Type B pancreatic cell (in vitro differentiated cells): ENCODE measurements around the gene NUMBL. TPM values are rescaled to one million over a fixed set of nuclear protein-coding genes. Genes with fewer than 3 reads are reported as not detected.

Source experiments
- DNase-seq: peaks from one replicate; pipeline ENCODE4 v3.0.0; 2021; ENCODE audit warnings: mixed read lengths; ENCODE audit not compliant: unreplicated experiment; ENCODE audit errors: extremely low spot score
- H3K27ac Mint-ChIP-seq: 2 replicates; pipeline ENCODE4 v1.8.0; 2021; ENCODE audit warnings: mild to moderate bottlenecking, mixed read lengths
- H3K27me3 Mint-ChIP-seq: 2 replicates; pipeline ENCODE4 v1.8.0; 2021; ENCODE audit warnings: mixed read lengths
- H3K36me3 Mint-ChIP-seq: 2 replicates; pipeline ENCODE4 v1.8.0; 2021; ENCODE audit warnings: mixed read lengths
- H3K4me1 Mint-ChIP-seq: one replicate; pipeline ENCODE4 v1.8.0; 2021; ENCODE audit warnings: mixed read lengths; ENCODE audit not compliant: unreplicated experiment
- H3K4me3 Mint-ChIP-seq: 2 replicates; pipeline ENCODE4 v1.8.0; 2021; ENCODE audit warnings: mild to moderate bottlenecking, mixed read lengths
- H3K9me3 Mint-ChIP-seq: 2 replicates; pipeline ENCODE4 v1.8.0; 2021; ENCODE audit warnings: mixed read lengths
- total RNA-seq: library from RNA; stranded (reverse); gene quantifications from 2 replicates; pipeline ENCODE4 v1.2.1, GENCODE V29; 2021; ENCODE audit warnings: low replicate concordance
- TF ChIP-seq, protein P1 (sequence below): fragments of 200-600 bp; sonication (generic); conservative IDR thresholded peaks from 2 replicates; pipeline ENCODE4 v1.5.0; 2021; ENCODE audit warnings: antibody characterized with exemption, mild to moderate bottlenecking

The NUMBL gene
- total RNA-seq, 1 donor from 2014 or later, result 28.9 TPM

DNA sequence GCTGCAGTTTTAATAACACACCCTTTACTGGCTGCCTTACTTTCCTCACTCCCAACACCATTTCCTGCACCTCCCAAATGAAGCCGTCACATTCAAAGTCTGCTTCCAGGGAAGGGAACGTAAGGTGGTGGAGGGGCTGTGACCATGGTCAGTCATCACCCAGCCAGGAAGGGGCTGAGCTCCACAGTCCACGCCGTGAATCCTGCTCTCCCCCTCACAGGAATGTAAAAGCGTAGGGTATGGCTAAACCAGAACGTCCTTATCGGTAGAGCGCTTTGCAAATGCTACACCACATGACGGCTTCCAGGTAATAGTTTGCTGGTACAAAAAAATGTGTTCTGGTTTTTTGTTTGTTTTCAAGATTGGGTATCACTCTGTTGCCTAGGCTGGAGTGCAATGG lies 7.0 kb downstream of the NUMBL start:
- Mint-ChIP-seq H3K9me3 (no peaks in the 10 kb centered on the region), H3K36me3 (peaks cover 18% of the 10 kb centered on the region)

DNA sequence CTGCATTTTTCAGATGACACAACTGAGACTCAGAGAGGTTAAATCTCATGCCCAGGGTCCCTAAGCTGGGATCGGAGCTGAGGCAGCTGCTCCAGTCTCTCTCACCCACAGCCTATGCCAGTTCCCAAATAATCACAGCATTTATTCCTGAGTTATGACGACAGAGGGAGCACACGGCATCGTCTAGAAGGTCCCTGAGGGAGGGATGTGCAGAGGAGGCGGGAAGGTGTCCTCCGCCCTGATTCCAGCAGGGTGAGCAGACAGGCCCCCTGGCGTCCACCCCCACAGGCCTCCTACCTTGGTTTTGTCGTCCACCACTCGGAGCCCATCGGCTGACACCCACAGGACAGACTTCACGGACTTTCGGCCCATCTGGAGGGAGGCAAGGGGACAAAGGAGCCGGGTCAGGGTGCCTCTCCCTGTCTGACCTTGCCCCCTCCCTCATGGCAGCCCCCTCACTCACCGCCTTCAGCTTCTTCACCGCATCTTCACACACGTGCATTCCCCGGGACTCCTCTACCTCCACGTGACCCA lies 8.0 kb downstream of the NUMBL start:
- no peak for DNase-seq
- H3K27me3 Mint-ChIP-seq, result no peaks in the 10 kb centered on the region
- H3K9me3 Mint-ChIP-seq, result no peaks in the 10 kb centered on the region
- peaks cover 3% of the 10 kb centered on the region for H3K4me1 Mint-ChIP-seq
- TF ChIP-seq, protein P1, sequence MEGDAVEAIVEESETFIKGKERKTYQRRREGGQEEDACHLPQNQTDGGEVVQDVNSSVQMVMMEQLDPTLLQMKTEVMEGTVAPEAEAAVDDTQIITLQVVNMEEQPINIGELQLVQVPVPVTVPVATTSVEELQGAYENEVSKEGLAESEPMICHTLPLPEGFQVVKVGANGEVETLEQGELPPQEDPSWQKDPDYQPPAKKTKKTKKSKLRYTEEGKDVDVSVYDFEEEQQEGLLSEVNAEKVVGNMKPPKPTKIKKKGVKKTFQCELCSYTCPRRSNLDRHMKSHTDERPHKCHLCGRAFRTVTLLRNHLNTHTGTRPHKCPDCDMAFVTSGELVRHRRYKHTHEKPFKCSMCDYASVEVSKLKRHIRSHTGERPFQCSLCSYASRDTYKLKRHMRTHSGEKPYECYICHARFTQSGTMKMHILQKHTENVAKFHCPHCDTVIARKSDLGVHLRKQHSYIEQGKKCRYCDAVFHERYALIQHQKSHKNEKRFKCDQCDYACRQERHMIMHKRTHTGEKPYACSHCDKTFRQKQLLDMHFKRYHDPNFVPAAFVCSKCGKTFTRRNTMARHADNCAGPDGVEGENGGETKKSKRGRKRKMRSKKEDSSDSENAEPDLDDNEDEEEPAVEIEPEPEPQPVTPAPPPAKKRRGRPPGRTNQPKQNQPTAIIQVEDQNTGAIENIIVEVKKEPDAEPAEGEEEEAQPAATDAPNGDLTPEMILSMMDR, result no peak
- H3K27ac Mint-ChIP-seq, result no peak overlapping the region
- H3K4me3 Mint-ChIP-seq, result no peak overlapping the region
- peaks cover 24% of the 10 kb centered on the region for H3K36me3 Mint-ChIP-seq

More for the DNA sequence above, 7.0 kb downstream of the NUMBL start:
- Mint-ChIP-seq H3K4me1 (peaks cover 3% of the 10 kb centered on the region), H3K4me3 (no peak overlapping the region), H3K27me3 (no peaks in the 10 kb centered on the region), H3K27ac (no peak overlapping the region)
- TF ChIP-seq, protein P1, result no peak
- DNase-seq, result no peak

DNA sequence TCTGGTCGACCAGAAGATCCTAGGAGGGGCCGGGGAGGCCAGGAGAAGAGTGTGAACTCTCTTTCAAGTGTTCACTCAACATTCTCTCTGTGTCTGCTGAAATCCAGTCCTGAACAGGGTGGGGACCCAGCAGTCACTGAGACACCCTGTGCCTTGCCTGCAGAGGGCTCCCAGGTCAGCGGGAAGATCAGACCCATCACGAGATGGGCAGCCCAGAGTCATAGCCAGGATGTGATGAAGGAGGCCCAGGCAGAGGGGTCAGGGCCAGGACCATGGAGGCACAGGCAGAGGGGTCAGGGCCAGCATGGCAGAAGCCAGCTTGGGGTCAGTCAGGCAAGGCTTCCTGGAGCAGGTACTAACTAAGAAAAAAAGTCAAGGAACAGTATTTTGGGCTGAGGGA lies 9.4 kb downstream of the NUMBL start:
- H3K27me3 Mint-ChIP-seq, result no peaks in the 10 kb centered on the region
- no peaks in the 10 kb centered on the region for H3K9me3 Mint-ChIP-seq
- H3K27ac Mint-ChIP-seq, result no peak overlapping the region
- peaks cover 20% of the 10 kb centered on the region for H3K36me3 Mint-ChIP-seq
- H3K4me1 Mint-ChIP-seq, result peaks cover 3% of the 10 kb centered on the region
- TF ChIP-seq, protein P1, result no peak
- no peak overlapping the region for H3K4me3 Mint-ChIP-seq
- DNase-seq, result no peak

DNA sequence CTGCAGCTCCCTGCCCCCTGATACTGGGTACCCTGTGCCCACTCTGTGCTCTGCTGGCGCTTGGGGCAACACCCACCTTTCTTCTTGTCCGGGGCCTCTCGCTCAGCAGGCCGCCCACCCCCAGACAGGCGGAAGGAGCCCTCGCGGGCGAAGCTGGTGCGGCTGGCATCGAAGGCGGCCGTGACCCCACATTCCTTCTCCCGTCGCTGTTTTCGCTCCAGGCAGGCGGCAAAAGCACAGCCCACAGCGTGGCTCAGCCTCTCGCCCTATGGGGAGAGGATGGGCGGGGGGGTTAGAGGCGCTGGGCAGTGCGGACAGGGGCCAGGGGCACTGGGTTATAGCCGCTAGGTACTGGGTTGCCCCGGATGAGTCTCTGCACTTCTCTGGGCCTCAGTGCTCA lies 13.3 kb downstream of the NUMBL start:
- no peak for DNase-seq
- no peaks in the 10 kb centered on the region for H3K4me1 Mint-ChIP-seq
- no peak overlapping the region for H3K27ac Mint-ChIP-seq
- TF ChIP-seq, protein P1, result no peak
- no peaks in the 10 kb centered on the region for H3K27me3 Mint-ChIP-seq
- H3K9me3 Mint-ChIP-seq, result no peaks in the 10 kb centered on the region
- no peak overlapping the region for H3K4me3 Mint-ChIP-seq
- H3K36me3 Mint-ChIP-seq, result peaks cover 13% of the 10 kb centered on the region

DNA sequence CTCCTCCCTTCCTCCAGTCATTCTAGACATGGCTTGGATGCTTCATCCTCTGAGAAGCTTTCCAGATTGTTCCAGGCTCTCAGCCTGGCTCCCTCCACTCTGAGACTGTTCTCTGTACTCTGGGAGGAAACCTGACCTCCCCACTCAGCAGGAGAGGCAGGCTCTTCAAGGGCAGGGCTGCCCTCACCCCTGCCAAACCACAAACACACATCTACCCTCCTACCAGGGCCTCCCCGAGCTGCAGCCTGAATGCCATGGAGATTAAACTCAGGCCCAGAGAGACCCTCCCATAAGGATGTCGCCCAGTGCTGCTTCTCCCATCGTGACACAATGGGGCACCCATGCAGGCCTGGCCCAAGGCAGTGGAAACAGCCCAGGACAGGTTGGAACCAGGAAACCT lies 16.2 kb downstream of the NUMBL start:
- no peak overlapping the region for H3K4me3 Mint-ChIP-seq
- peaks cover 24% of the 10 kb centered on the region for H3K36me3 Mint-ChIP-seq
- H3K27me3 Mint-ChIP-seq, result no peaks in the 10 kb centered on the region
- no peaks in the 10 kb centered on the region for H3K4me1 Mint-ChIP-seq
- no peak overlapping the region for H3K27ac Mint-ChIP-seq
- TF ChIP-seq, protein P1, result no peak
- peaks cover 3% of the 10 kb centered on the region for H3K9me3 Mint-ChIP-seq
- no peak for DNase-seq

DNA sequence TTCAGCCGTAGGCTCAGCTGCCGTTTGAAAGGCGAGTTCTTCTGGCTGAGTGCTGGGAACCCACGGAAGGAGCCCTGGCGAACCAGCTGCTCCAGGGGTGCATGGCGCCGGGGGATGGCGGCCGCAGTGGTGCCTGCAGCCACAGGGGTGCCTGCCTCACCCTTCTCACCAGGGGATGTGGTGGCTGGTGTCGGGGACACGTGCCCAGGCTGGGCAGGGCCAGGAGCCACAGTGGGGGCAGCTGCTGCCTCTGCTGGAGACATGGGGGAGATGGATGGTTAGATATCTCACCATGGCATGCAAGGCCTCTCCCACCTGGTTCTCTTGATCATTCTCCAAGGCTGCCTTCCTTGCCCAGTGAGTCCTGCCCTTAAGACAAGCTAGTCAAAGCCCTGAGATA lies 17.1 kb downstream of the NUMBL start:
- Mint-ChIP-seq H3K4me3 (no peak overlapping the region), H3K36me3 (peaks cover 28% of the 10 kb centered on the region), H3K4me1 (no peaks in the 10 kb centered on the region), H3K9me3 (peaks cover 8% of the 10 kb centered on the region), H3K27me3 (no peaks in the 10 kb centered on the region), H3K27ac (no peak overlapping the region)
- no peak for DNase-seq
- TF ChIP-seq, protein P1, result no peak
